ENCODE measurements around the gene NLRC5. TPM values are rescaled to one million over a fixed set of nuclear protein-coding genes. Genes with fewer than 3 reads are reported as not detected.

The NLRC5 gene
- total and polyA plus RNA-seq, 9 of the 15 experiments (the other 6 are each of a cell fraction or from before 2014, with no cell fraction given): 0.59 to 0.71 TPM; not detected in 7

DNA sequence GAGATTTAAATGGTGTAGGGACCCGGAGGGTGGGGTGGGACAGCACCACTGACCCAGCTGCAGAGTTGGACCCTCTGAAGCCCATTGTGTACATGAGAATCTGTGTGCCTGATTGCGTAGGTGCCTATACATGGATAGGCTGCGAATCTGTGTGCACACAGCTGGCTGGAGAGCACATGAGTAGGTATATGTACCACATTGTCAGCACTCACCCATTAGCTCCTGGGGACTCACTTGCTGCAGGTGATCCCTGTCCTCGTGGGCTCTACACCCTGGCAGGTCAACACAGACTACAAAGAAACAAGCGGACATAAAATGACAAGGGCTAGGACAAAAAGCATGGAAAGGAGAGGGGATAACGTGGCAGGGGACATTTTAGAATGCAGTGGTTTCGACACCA, 38.9 kb upstream of the NLRC5 start:
- no peak for DNase-seq (ENCODE audit: extremely low read depth in 1 of 4, low spot score in 3 of 4)
- intact Hi-C loops (cut with micrococcal nuclease): no loop called here
- H3K9me1 ChIP-seq (ENCODE audit: control insufficient read depth, insufficient read depth, low read length): no peaks in the 10 kb centered on the region
- WGBS (ENCODE audit: insufficient coverage, low coverage, missing lambda C conversion rate): 19% methylated on average over 7 of the region's 7 CpGs
- H3K27ac ChIP-seq (ENCODE audit: extremely low read depth, low read depth, low read length): no peak overlapping the region
- no peaks in the 10 kb centered on the region; a peak in 1 of 5 replicates for H3K27me3 ChIP-seq (ENCODE audit: control insufficient read depth in 2 of 2, insufficient read depth in 2 of 2, low read length in 2 of 2)
- CTCF ChIA-PET (ENCODE audit: low intra/inter-chr PET ratio): interaction anchor here (1.9 kb wide), 1 partner anchor 83 kb away, joined by 16 read pairs; no protein-coding TSS in a partner anchor
- H3K4me2 ChIP-seq (ENCODE audit: insufficient read depth, low read length): no peak overlapping the region
- H3K4me3 ChIP-seq: no peak overlapping the region
- H3K36me3 ChIP-seq (ENCODE audit: control insufficient read depth, insufficient read depth, low read length): no peaks in the 10 kb centered on the region
- H3K9me3 ChIP-seq (replicated peaks; ENCODE audit: control insufficient read depth, insufficient read depth, low read depth, low read length): no peaks in the 10 kb centered on the region
- FAIRE-seq: peak; percentile 15
- TF ChIP-seq ARID2 (IDR thresholded peaks at IDR 0.05) (no peak), TEAD1 (CRISPR knock-in tag; IDR thresholded peaks at IDR 0.05) (no peak), PHF8 (IDR thresholded peaks at IDR 0.05; ENCODE audit: borderline replicate concordance, low read length) (no peak), BMI1 (IDR thresholded peaks at IDR 0.05; ENCODE audit: low read length) (no peak), TEAD2 (tag; IDR thresholded peaks at IDR 0.05) (no peak), FOXJ2 (tag; IDR thresholded peaks at IDR 0.05) (no peak), MEIS2 (IDR thresholded peaks at IDR 0.05; ENCODE audit: partially characterized antibody) (no peak), ZNF232 (CRISPR knock-in tag; IDR thresholded peaks at IDR 0.05) (no peak), SMARCC2 (IDR thresholded peaks at IDR 0.05; ENCODE audit: low read depth) (no peak), RUNX1 (IDR thresholded peaks at IDR 0.05; ENCODE audit: low read depth) (no peak), SREBF2 (CRISPR knock-in tag; IDR thresholded peaks at IDR 0.05) (no peak), YY1 (IDR thresholded peaks at IDR 0.05; ENCODE audit: borderline replicate concordance in 1 of 3, control insufficient read depth in 1 of 3, extremely low read depth in 1 of 3, insufficient read depth in 3 of 3, insufficient read length in 1 of 3, insufficient replicate concordance in 2 of 3, low read depth in 1 of 3, low read length in 2 of 3) (no peak), SNRNP70 (optimal IDR thresholded peaks at IDR 0.05; ENCODE audit: low read depth, low read length) (no peak), ZFP30 (CRISPR knock-in tag; IDR thresholded peaks at IDR 0.05; ENCODE audit: borderline replicate concordance) (no peak), SLC30A9 (CRISPR knock-in tag; IDR thresholded peaks at IDR 0.05) (no peak)
- TF ChIP-seq, protein P1, sequence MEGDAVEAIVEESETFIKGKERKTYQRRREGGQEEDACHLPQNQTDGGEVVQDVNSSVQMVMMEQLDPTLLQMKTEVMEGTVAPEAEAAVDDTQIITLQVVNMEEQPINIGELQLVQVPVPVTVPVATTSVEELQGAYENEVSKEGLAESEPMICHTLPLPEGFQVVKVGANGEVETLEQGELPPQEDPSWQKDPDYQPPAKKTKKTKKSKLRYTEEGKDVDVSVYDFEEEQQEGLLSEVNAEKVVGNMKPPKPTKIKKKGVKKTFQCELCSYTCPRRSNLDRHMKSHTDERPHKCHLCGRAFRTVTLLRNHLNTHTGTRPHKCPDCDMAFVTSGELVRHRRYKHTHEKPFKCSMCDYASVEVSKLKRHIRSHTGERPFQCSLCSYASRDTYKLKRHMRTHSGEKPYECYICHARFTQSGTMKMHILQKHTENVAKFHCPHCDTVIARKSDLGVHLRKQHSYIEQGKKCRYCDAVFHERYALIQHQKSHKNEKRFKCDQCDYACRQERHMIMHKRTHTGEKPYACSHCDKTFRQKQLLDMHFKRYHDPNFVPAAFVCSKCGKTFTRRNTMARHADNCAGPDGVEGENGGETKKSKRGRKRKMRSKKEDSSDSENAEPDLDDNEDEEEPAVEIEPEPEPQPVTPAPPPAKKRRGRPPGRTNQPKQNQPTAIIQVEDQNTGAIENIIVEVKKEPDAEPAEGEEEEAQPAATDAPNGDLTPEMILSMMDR (IDR thresholded peaks at IDR 0.05 in 2 of 3, conservative IDR thresholded peaks at IDR 0.05 in 1 of 3; ENCODE audit: insufficient read depth in 2 of 3, low read depth in 1 of 3, low read length in 3 of 3): no peak
- TF ChIP-seq, protein P2, sequence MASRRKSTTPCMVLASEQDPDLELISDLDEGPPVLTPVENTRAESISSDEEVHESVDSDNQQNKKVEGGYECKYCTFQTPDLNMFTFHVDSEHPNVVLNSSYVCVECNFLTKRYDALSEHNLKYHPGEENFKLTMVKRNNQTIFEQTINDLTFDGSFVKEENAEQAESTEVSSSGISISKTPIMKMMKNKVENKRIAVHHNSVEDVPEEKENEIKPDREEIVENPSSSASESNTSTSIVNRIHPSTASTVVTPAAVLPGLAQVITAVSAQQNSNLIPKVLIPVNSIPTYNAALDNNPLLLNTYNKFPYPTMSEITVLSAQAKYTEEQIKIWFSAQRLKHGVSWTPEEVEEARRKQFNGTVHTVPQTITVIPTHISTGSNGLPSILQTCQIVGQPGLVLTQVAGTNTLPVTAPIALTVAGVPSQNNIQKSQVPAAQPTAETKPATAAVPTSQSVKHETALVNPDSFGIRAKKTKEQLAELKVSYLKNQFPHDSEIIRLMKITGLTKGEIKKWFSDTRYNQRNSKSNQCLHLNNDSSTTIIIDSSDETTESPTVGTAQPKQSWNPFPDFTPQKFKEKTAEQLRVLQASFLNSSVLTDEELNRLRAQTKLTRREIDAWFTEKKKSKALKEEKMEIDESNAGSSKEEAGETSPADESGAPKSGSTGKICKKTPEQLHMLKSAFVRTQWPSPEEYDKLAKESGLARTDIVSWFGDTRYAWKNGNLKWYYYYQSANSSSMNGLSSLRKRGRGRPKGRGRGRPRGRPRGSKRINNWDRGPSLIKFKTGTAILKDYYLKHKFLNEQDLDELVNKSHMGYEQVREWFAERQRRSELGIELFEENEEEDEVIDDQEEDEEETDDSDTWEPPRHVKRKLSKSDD (conservative IDR thresholded peaks at IDR 0.05; ENCODE audit: low read length): no peak
- H3K9ac ChIP-seq (ENCODE audit: insufficient read depth in 1 of 2, low read depth in 2 of 2, low read length in 2 of 2): peak overlapping the region in 1 of 2 experiments; percentile 32; a peak in 1 of 4 replicates
- no peaks in the 10 kb centered on the region for H3K79me2 ChIP-seq (ENCODE audit: control insufficient read depth, insufficient read depth, low read length)
- BruUV-seq (replicated peaks): no TSS peak
- H4K20me1 ChIP-seq (replicated peaks; ENCODE audit: control insufficient read depth, insufficient read depth, low read length): no peaks in the 10 kb centered on the region
- no peak overlapping the region for H2AFZ ChIP-seq (ENCODE audit: low read depth, low read length)
- in situ Hi-C loops (cut with MboI): loop anchor here (5.0 kb wide), 1 partner anchor 83 kb away; the partner anchor contains the start of gene SLC12A3
- no peaks in the 10 kb centered on the region for H3K4me1 ChIP-seq (replicated peaks in 1 of 2; ENCODE audit: control insufficient read depth in 2 of 2, insufficient read depth in 2 of 2, low read length in 2 of 2)
- no peak for ATAC-seq
- POLR2A ChIA-PET: interaction anchor here (0.9 to 2.3 kb wide), 5 partner anchors 9 to 16 kb away, joined by 3 to 7 read pairs (median 4); no protein-coding TSS in a partner anchor
